Tibial artery (tissue), 4 donors: ENCODE data around the gene GPR137.

Source experiments
- DNase-seq, 2 donors: peaks; one replicate each; pipeline ENCODE4 v3.0.0-alpha.2; 2019
- H3K27ac ChIP-seq, 2 donors: fragments of 200-600 bp; sonication (generic) in 1 of 2; 1 replicate in 1 of 2; 2 replicates in 1 of 2; pipeline ENCODE4 v1.5.1; 2018 to 2019; ENCODE audit warnings: mild to moderate bottlenecking in 1 of 2
- H3K27me3 ChIP-seq, 2 donors: fragments of 200-600 bp; sonication (generic) in 1 of 2; one replicate each; pipeline versions ENCODE4 v1.5.1 to v1.6.0; 2016 to 2019
- H3K36me3 ChIP-seq, 3 donors: fragments of 200-600 bp; sonication (generic) in 2 of 3; one replicate each; pipeline ENCODE4 v1.5.1; 2016 to 2019; ENCODE audit warnings: mild to moderate bottlenecking in 2 of 3
- H3K4me1 ChIP-seq, 4 donors: fragments of 200-600 bp; sonication (generic) in 2 of 4; 1 replicate in 3 of 4; 2 replicates in 1 of 4; pipeline ENCODE4 v1.5.1; 2016 to 2019
- H3K4me3 ChIP-seq, 2 donors: fragments of 200-600 bp; sonication (generic) in 1 of 2; 1 replicate in 1 of 2; 2 replicates in 1 of 2; pipeline ENCODE4 v1.5.1; 2018 to 2019; ENCODE audit warnings: mild to moderate bottlenecking in 2 of 2
- H3K9me3 ChIP-seq, 3 donors: fragments of 200-600 bp; sonication (generic) in 1 of 3; one replicate each; pipeline ENCODE4 v1.5.1; 2016 to 2019
- intact Hi-C: fragments of 100-400 bp; cut with DNase I; formaldehyde crosslinking; loops from one replicate; pipeline ENCODE4 v1.15.0; 2023; ENCODE audit warnings: low total_unique reads
- TF ChIP-seq, protein P1 (sequence below), 2 experiments: fragments of 200-600 bp in 1 of 2; fragments of 450-650 bp in 1 of 2; IDR thresholded peaks; one replicate each; pipeline ENCODE4 v1.5.1; 2017 to 2019; ENCODE audit warnings: antibody characterized with exemption in 2 of 2, mild to moderate bottlenecking in 1 of 2, moderate library complexity in 1 of 2

The GPR137 gene

DNA sequence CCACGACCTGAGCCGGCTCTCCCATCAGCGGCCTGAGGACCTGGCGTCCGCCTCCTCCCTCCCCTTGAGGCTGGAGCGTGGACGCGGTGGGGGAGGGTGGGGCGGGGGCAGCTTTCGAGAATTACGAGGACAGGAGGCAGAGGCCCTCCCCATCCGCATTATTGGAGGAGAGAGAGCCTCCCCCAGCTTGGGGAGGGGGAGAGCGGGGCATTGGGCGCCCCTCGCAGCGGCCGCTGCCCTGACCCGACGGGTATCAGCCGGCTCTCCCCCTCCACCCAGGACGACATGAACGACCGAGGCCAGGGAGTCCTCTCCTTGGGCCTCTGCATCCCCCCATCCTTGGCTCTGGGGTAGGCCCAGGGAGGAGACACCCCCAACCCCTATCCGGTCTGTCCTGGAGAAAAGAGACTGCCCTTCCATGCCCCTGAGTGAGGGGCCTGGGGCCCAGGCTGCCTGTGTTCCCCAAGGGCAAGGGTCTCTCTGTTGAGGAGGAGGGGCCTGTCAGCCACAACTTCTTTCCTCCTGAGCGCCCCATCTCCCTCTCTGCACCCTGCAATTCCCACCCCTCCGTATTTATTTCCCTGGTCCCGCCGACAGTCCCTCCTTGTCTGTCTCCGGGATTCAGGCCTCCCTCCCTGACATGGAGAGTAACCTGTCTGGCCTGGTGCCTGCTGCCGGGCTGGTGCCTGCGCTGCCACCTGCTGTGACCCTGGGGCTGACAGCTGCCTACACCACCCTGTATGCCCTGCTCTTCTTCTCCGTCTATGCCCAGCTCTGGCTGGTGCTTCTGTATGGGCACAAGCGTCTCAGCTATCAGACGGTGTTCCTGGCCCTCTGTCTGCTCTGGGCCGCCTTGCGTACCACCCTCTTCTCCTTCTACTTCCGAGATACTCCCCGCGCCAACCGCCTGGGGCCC, 495 bp downstream of the GPR137 start:
- H3K27me3 ChIP-seq = peaks cover 0 to 29% of the 10 kb centered on the region in 2 donors
- H3K9me3 ChIP-seq = no peaks in the 10 kb centered on the region
- TF ChIP-seq, protein P1, sequence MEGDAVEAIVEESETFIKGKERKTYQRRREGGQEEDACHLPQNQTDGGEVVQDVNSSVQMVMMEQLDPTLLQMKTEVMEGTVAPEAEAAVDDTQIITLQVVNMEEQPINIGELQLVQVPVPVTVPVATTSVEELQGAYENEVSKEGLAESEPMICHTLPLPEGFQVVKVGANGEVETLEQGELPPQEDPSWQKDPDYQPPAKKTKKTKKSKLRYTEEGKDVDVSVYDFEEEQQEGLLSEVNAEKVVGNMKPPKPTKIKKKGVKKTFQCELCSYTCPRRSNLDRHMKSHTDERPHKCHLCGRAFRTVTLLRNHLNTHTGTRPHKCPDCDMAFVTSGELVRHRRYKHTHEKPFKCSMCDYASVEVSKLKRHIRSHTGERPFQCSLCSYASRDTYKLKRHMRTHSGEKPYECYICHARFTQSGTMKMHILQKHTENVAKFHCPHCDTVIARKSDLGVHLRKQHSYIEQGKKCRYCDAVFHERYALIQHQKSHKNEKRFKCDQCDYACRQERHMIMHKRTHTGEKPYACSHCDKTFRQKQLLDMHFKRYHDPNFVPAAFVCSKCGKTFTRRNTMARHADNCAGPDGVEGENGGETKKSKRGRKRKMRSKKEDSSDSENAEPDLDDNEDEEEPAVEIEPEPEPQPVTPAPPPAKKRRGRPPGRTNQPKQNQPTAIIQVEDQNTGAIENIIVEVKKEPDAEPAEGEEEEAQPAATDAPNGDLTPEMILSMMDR (IDR thresholded peaks at IDR 0.05) = no peak
- H3K27ac ChIP-seq = peak overlapping the region; percentile 98
- DNase-seq = no peak
- H3K4me1 ChIP-seq = peaks cover 0 to 35% (median 29%) of the 10 kb centered on the region in 4 donors
- peak overlapping the region; percentile 82 to 90 for H3K4me3 ChIP-seq
- peaks cover 0 to 18% (median 9%) of the 10 kb centered on the region in 3 donors for H3K36me3 ChIP-seq
- intact Hi-C loops = no loop called here

DNA sequence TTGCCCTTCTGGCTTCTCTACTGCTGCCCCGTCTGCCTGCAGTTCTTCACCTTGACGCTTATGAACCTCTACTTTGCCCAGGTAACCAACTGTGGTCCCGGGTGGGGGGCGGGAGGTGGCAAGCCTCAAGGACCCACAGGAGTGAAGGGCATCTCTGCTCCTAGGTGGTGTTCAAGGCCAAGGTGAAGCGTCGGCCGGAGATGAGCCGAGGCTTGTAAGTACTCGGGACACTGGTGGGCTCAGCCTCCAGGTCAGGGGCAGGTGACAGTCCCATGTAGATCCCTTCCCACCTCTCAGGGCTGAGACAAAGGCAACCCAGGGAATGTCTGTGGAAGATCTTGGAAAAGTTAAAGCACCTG, 1.1 kb downstream of the GPR137 start:
- TF ChIP-seq, protein P1 (IDR thresholded peaks at IDR 0.05) = no peak
- intact Hi-C loops = no loop called here
- no peak for DNase-seq
- Histone ChIP-seq H3K9me3 (no peaks in the 10 kb centered on the region), H3K4me1 (peaks cover 0 to 41% (median 35%) of the 10 kb centered on the region in 4 donors), H3K4me3 (peak overlapping the region in 1 of 2 donors; percentile 90), H3K36me3 (peaks cover 0 to 12% (median 6%) of the 10 kb centered on the region in 3 donors), H3K27ac (no peak overlapping the region), H3K27me3 (peaks cover 0 to 36% of the 10 kb centered on the region in 2 donors)

- Histone ChIP-seq H3K4me1 (peaks cover 0 to 47% (median 42%) of the 10 kb centered on the region in 4 donors), H3K36me3 (peaks cover 0 to 5% (median 0%) of the 10 kb centered on the region in 3 donors), H3K4me3 (no peak overlapping the region), H3K27ac (no peak overlapping the region), H3K9me3 (no peaks in the 10 kb centered on the region), H3K27me3 (peaks cover under 1 to 46% of the 10 kb centered on the region in 2 donors)
- no peak for DNase-seq
- TF ChIP-seq, protein P1 (IDR thresholded peaks at IDR 0.05) = no peak
- intact Hi-C loops = no loop called here
Measured at GRCh38 chr11:64287676-64288352, 2.2 kb downstream of the GPR137 start.

- TF ChIP-seq, protein P1 (IDR thresholded peaks at IDR 0.05) = no peak
- Histone ChIP-seq H3K27me3 (peaks cover 4 to 51% of the 10 kb centered on the region in 2 donors), H3K9me3 (no peaks in the 10 kb centered on the region), H3K27ac (no peak overlapping the region), H3K4me3 (no peak overlapping the region), H3K36me3 (peaks cover 0 to 5% (median 0%) of the 10 kb centered on the region in 3 donors), H3K4me1 (peaks cover 0 to 44% (median 38%) of the 10 kb centered on the region in 4 donors)
- DNase-seq = no peak
- intact Hi-C loops = no loop called here
Measured at GRCh38 chr11:64288353-64288750, 2.7 kb downstream of the GPR137 start.

GRCh38 chr11:64289002-64289564, 3.4 kb downstream of the GPR137 start:
- H3K4me3 ChIP-seq = no peak overlapping the region
- H3K27me3 ChIP-seq = peaks cover 4 to 59% of the 10 kb centered on the region in 2 donors
- H3K9me3 ChIP-seq = no peaks in the 10 kb centered on the region
- intact Hi-C loops = no loop called here
- H3K36me3 ChIP-seq = peaks cover 0 to 5% (median 0%) of the 10 kb centered on the region in 3 donors
- no peak for DNase-seq
- H3K27ac ChIP-seq = no peak overlapping the region
- H3K4me1 ChIP-seq = peaks cover 0 to 37% (median 31%) of the 10 kb centered on the region in 4 donors
- TF ChIP-seq, protein P1 (IDR thresholded peaks at IDR 0.05) = no peak
